ENCODE data around the gene STK25.

DNA sequence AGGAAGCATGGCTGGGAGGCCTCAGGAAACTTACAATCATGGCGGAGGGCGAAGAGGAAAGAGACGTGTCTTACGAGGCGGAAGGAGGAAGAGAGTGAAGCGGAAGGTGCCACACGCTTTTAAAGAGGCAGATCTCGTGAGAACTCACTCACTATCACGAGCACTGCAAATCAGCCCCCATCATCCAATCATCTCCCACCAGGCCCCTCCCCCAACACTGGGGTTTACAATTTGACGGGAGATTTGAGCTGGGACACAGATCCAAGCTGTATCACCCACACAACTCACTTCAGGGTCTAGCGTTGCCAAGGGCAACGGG is 45.1 kb upstream of the STK25 start:
- TF ChIP-seq EZH2 (IDR thresholded peaks at IDR 0.05) (no peak), FOXP2 (optimal IDR thresholded peaks at IDR 0.05; ENCODE audit: control extremely low read depth, extremely low read length, insufficient read depth) (no peak), POLR2AphosphoS5 (IDR thresholded peaks at IDR 0.05; ENCODE audit: borderline replicate concordance, low read depth, low read length) (no peak)
